ENCODE measurements around the gene CCDC78.
A peak's percentile ranks its signal among the peaks of the same experiment; 100 is the strongest.

CCDC78 gene

GRCh38 chr16:726438-727290, at the start of gene CCDC78, which contains the start of gene HAGHL:
TSS of gene CCDC78 (minus strand) at chr16:726443. CDS start at chr16:726367, 76 bp downstream.
TSS of gene HAGHL (plus strand) at chr16:727106. CDS start at chr16:727510, 404 bp downstream.
- Histone ChIP-seq H3K4me3 (ENCODE audit: low read length) (peak within 1 kb of the TSS; percentile 96), H3K9me3 (replicated peaks; ENCODE audit: insufficient read depth, low read length) (no peaks in the 10 kb centered on the region), H2AFZ (ENCODE audit: low read length) (peak within 1 kb of the TSS; percentile 80), H3K9ac (ENCODE audit: low read length) (peak within 1 kb of the TSS; percentile 85), H3K36me3 (replicated peaks; ENCODE audit: insufficient read depth, low read length) (no peaks in the 10 kb centered on the region), H3K27me3 (replicated peaks; ENCODE audit: insufficient read depth, low read length) (no peaks in the 10 kb centered on the region), H3K27ac (ENCODE audit: low read length) (peak within 1 kb of the TSS; percentile 43; the same call in 1 of the 2 replicates), H3K4me2 (ENCODE audit: low read depth, low read length) (peak within 1 kb of the TSS; percentile 100), H3K4me1 (ENCODE audit: low read length) (peaks cover 3% of the 10 kb centered on the region), H4K20me1 (ENCODE audit: insufficient read depth, low read length) (no peaks in the 10 kb centered on the region), H3F3A (ENCODE audit: insufficient read depth, low read length) (peaks cover 13% of the 10 kb centered on the region; the same call in 1 of the 2 replicates), H3K9me2 (replicated peaks; ENCODE audit: insufficient read depth, low read length) (no peaks in the 10 kb centered on the region), H3K79me2 (ENCODE audit: low read length) (peaks cover 6% of the 10 kb centered on the region; the same call in 1 of the 2 replicates)
- TF ChIP-seq EZH2 (optimal IDR thresholded peaks at IDR 0.05; ENCODE audit: low read depth, low read length) (no peak), CTCF (IDR thresholded peaks at IDR 0.05; ENCODE audit: low read length) (no peak), EZH2phosphoT487 (IDR thresholded peaks at IDR 0.05; ENCODE audit: low read length) (no peak)
- peak; percentile 74 for DNase-seq

- Histone ChIP-seq H3K36me3 (replicated peaks; ENCODE audit: insufficient read depth, low read length) (no peaks in the 10 kb centered on the region), H3K9me2 (replicated peaks; ENCODE audit: insufficient read depth, low read length) (no peaks in the 10 kb centered on the region), H2AFZ (ENCODE audit: low read length) (no peak overlapping the region), H3K27ac (ENCODE audit: low read length) (no peak overlapping the region), H3K9me3 (replicated peaks; ENCODE audit: insufficient read depth, low read length) (no peaks in the 10 kb centered on the region), H4K20me1 (ENCODE audit: insufficient read depth, low read length) (no peaks in the 10 kb centered on the region), H3K27me3 (replicated peaks; ENCODE audit: insufficient read depth, low read length) (peaks cover 89% of the 10 kb centered on the region), H3K4me2 (ENCODE audit: low read depth, low read length) (no peak overlapping the region), H3K79me2 (ENCODE audit: low read length) (no peaks in the 10 kb centered on the region), H3F3A (ENCODE audit: insufficient read depth, low read length) (no peaks in the 10 kb centered on the region), H3K4me1 (ENCODE audit: low read length) (no peaks in the 10 kb centered on the region), H3K4me3 (ENCODE audit: low read length) (no peak overlapping the region), H3K9ac (ENCODE audit: low read length) (no peak overlapping the region)
- 0 out of 2 replicates have a peak, but pooled peaks have one; percentile 53 for TF ChIP-seq EZH2phosphoT487 (IDR thresholded peaks at IDR 0.05; ENCODE audit: low read length)
- TF ChIP-seq EZH2 (optimal IDR thresholded peaks at IDR 0.05; ENCODE audit: low read depth, low read length) = no peak
- no peak for DNase-seq
Measured at GRCh38 chr16:775236-775796, 49.1 kb upstream of the CCDC78 start.

- no peak overlapping the region for H3K9ac ChIP-seq (ENCODE audit: low read length)
- no peaks in the 10 kb centered on the region for H3K9me3 ChIP-seq (replicated peaks; ENCODE audit: insufficient read depth, low read length)
- H4K20me1 ChIP-seq (ENCODE audit: insufficient read depth, low read length) = no peaks in the 10 kb centered on the region
- peaks cover 79% of the 10 kb centered on the region for H3K27me3 ChIP-seq (replicated peaks; ENCODE audit: insufficient read depth, low read length)
- no peak for TF ChIP-seq CTCF (IDR thresholded peaks at IDR 0.05; ENCODE audit: low read length)
- TF ChIP-seq EZH2 (optimal IDR thresholded peaks at IDR 0.05; ENCODE audit: low read depth, low read length) = no peak
- TF ChIP-seq EZH2phosphoT487 (IDR thresholded peaks at IDR 0.05; ENCODE audit: low read length) = no peak
- no peak overlapping the region for H3K27ac ChIP-seq (ENCODE audit: low read length)
- no peaks in the 10 kb centered on the region for H3K9me2 ChIP-seq (replicated peaks; ENCODE audit: insufficient read depth, low read length)
- H3K79me2 ChIP-seq (ENCODE audit: low read length) = no peaks in the 10 kb centered on the region
- no peak overlapping the region for H3K4me3 ChIP-seq (ENCODE audit: low read length)
- no peak overlapping the region for H3K4me2 ChIP-seq (ENCODE audit: low read depth, low read length)
- no peaks in the 10 kb centered on the region for H3F3A ChIP-seq (ENCODE audit: insufficient read depth, low read length)
- H2AFZ ChIP-seq (ENCODE audit: low read length) = no peak overlapping the region
- peak; percentile 3 for DNase-seq
- no peaks in the 10 kb centered on the region for H3K4me1 ChIP-seq (ENCODE audit: low read length)
- H3K36me3 ChIP-seq (replicated peaks; ENCODE audit: insufficient read depth, low read length) = no peaks in the 10 kb centered on the region
Measured at GRCh38 chr16:774086-775001, 48.1 kb upstream of the CCDC78 start.
